ENCODE data around the gene RGL1.

Gene RGL1

GRCh38 chr1:183821889-183822611, 17.1 kb downstream of the RGL1 start:
- no peak for DNase-seq (ENCODE audit: low read depth)

GRCh38 chr1:183824291-183824690, 19.4 kb downstream of the RGL1 start:
- DNase-seq (ENCODE audit: low read depth) = no peak

GRCh38 chr1:183827801-183828200, 22.9 kb downstream of the RGL1 start:
- no peak for DNase-seq (ENCODE audit: low read depth)

DNA sequence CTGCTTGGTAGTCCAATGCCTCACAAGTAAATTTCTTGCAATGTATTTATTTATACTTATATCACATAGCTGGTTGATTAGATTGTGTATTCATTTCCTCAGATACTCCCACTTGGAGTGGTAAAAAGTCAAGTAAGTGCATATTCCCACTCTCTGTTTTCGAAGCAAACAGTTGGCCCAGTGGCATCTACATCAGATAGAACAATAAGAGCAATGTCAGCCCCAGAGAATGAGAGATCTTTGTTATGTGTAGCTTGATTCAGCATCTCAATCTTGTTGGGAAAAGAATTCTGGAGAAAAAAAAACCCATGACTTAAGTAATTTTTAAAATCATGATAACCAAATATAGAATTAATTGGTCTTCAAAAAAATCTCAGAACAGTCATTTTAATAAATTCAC, 25.5 kb downstream of the RGL1 start:
- no peak for DNase-seq (ENCODE audit: low read depth)

GRCh38 chr1:183831311-183831710, 26.4 kb downstream of the RGL1 start:
- DNase-seq (ENCODE audit: low read depth) = no peak

GRCh38 chr1:183832459-183832858, 27.5 kb downstream of the RGL1 start:
- DNase-seq (ENCODE audit: low read depth) = no peak

- no peak for DNase-seq (ENCODE audit: low read depth)
Measured at GRCh38 chr1:183834568-183834967, 29.6 kb downstream of the RGL1 start.

GRCh38 chr1:183836598-183836997, 31.7 kb downstream of the RGL1 start:
- no peak for DNase-seq (ENCODE audit: low read depth)

DNA sequence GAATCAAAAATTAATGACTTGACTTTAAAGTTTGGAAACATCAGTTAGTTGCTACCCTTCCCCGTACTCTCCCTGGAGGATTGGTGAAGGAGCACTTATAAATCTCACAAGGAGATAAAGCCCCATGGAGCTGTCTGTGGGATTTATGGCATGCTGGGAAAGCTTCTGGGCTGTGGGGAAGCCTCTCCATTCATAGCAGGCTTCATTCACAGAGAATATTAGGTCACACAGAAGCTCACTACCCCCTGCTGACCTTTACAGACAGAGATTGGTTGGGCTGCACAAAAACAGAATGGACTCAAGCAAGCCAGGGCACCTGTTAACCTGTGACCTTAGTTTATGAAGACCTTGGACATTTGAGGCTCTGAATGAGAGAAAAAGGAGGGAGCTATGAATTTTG, 32.1 kb downstream of the RGL1 start:
- DNase-seq (ENCODE audit: low read depth) = no peak

DNA sequence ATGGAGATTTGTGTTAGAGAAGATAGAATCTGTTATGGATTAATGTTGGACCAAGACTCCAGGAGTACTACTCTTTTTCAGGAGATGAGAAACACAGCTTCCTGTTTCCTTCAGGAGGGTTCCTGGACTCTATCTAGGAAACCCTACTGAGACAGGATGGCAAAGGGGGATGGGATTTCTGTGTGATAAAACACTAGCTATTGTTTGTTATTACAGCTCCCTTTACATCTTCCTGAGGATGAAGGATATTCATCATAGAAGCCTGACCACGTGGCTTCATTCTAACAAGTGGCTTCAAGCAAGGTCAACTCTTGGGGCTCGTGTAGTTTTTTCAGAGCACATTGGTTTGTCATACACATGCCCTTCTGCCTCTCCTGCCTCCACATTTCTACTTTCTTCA, 33.3 kb downstream of the RGL1 start:
- no peak for DNase-seq (ENCODE audit: low read depth)

DNA sequence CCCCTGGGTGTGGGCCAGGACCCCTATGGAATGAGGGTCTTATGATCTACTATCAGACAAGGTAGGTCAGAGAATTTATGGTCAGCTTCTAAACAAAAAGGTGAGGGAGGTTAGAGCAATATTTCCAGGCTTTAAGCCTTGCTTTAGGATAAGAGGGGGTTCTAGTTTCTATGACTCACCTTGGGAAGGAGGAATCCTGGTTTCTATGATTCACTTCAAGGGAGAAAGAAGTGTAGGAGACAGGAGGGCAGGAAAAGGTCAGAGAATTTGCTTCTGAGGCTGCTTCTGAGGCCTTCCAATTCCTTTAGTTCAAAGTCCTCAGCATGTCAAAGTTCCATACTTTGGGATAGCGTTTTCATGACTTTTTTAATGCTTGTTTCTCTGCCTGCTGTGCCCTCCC, 35.2 kb downstream of the RGL1 start:
- no peak for DNase-seq (ENCODE audit: low read depth)

DNA sequence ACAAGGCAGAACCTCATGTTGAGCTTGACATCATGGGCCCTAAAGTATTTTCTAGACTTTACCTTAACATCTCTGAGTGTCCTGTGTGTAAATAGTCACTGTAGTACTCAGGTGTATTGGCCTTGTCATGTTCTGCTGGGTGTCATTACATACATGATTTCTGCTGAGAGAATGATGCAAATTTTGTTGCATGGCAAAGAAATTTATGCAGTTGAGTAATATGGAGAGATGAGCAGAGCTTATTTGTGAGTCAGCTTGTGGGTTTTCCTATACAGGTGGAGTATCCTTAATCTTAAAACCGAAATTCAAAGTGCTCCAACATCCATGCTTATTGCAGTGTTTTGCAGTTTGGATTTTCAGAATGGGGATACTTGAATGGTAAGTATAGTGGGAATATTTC, 36.6 kb downstream of the RGL1 start:
- no peak for DNase-seq (ENCODE audit: low read depth)

- no peak for DNase-seq (ENCODE audit: low read depth)
Measured at GRCh38 chr1:183841950-183842794, 37.3 kb downstream of the RGL1 start.

DNA sequence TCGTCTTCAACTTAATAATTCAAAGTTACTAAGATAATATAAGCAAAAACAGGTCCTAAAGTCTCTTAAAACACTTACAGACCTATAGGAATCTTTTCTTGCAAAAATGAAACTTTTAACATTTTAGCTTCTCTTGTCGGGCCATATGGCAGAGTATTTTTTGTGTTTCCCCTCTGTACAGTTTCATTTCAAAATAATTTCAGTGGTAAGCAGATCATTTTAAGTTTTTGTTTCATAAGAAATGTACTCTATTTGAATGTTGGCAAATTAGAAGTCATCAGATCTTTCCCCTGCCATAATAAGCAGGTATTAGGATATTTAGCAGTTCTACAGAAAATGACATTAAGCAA, 37.9 kb downstream of the RGL1 start:
- DNase-seq (ENCODE audit: low read depth) = no peak

- DNase-seq (ENCODE audit: low read depth) = no peak
Measured at GRCh38 chr1:183844806-183845205, 39.9 kb downstream of the RGL1 start.

- no peak for DNase-seq (ENCODE audit: low read depth)
Measured at GRCh38 chr1:183845681-183846080, 40.8 kb downstream of the RGL1 start.

DNA sequence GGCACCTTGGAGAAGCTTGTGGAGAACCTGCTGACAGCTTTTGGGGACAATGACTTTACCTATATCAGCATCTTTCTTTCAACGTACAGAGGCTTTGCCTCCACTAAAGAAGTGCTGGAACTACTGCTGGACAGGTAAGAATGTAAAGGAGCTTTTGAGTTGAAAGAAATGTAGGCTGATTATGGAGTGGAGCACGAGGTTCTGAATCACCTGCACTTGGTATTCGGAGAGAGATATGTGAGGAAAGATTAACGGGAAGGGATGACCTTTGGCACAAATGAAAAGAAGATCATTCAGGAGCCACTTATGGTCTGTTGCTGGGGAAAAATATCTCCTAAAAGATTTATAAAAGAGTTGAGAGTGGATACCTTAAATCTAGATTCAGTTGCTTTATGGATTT, 42.7 kb downstream of the RGL1 start:
- DNase-seq (ENCODE audit: low read depth) = no peak

DNA sequence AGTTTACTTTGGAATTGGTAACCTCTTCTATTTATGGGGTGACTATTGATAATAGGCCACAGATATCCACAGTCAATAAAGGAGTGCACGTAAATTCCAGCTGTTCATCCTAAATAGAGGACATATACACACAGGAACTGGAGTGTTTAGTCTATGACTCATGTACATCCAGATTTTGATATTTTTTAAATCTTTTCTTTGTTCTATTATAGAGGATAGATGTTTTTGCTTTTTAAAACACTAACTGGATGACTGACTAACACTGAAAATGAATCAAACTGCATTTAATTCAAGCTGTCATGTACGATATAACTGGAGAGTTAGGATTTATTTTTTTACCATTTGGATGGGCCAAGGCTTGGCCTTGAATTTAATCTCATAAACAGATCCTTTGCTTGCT, 45.9 kb downstream of the RGL1 start:
- no peak for DNase-seq (ENCODE audit: low read depth)

- DNase-seq (ENCODE audit: low read depth) = no peak
Measured at GRCh38 chr1:183859119-183859518, 54.2 kb downstream of the RGL1 start.

DNA sequence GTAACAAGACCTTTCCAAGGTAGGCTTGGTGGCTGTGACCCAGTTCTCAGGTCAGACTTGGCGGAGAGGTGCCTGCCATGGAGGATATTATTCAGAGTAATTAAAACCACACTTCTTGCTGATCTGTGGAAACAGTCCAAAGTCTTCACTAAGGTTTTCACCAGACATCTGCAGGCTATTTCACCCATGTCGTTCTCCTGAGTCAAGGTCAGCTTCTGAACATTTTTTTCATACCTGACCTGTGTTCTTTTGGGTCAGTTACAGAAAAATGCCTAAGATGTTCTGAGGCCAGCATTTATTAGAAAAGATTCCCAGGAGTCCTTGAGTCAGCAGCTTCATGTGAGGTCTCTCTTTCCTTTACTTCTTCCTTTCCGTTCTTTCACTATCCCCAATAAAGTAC, 54.9 kb downstream of the RGL1 start:
- no peak for DNase-seq (ENCODE audit: low read depth)

DNA sequence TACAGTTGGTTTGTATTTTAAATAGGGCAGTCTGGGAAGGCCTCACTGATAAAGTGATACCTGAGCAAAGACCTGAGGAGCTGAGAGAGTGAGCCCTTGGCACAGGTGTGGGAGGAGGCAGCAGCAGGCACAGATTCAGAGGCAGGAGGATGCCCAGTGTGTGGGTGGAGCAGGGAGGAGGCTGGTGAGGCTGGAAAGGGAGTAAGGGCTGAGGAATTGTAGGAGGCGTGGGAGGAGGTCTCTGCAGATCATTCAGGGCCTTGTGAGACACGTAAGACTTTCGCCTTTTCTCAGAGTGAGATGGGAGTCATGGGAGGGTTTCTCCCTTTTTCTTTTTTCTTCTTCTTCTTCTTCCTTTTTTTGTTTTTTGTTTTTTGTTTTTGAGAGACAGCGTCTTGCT, 58.0 kb downstream of the RGL1 start:
- no peak for DNase-seq (ENCODE audit: low read depth)

GRCh38 chr1:183863852-183864251, 58.9 kb downstream of the RGL1 start:
- DNase-seq (ENCODE audit: low read depth) = no peak

GRCh38 chr1:183864611-183865010, 59.7 kb downstream of the RGL1 start:
- no peak for DNase-seq (ENCODE audit: low read depth)

GRCh38 chr1:183869230-183869629, 64.3 kb downstream of the RGL1 start:
- DNase-seq (ENCODE audit: low read depth) = no peak

Measured in stimulated activated CD8-positive, alpha-beta memory T cell treated with anti-CD3 and anti-CD28 coated beads, Interleukin-15, amount 100 ng/mL, for 1 hour (primary cell).